GM12892 (cell line): ENCODE results near the gene SALL1. TPM values are rescaled to one million over a fixed set of nuclear protein-coding genes. Genes with fewer than 3 reads are reported as not detected.

Experiments used
- DNase-seq: peaks from one replicate; pipeline ENCODE4 v3.0.0; 2011; ENCODE audit not compliant: insufficient read length
- FAIRE-seq: peaks from 2 replicates; lab custom pipeline; 2011; peaks lifted over from hg19 to GRCh38; lab: Jason Lieb, UNC
- POLR2A ChIP-seq: IDR thresholded peaks from 2 replicates; pipeline ENCODE4 v1.6.1; 2011; ENCODE audit warnings: low read depth, low read length, control low read depth
- POLR2AphosphoS5 ChIP-seq: IDR thresholded peaks from 2 replicates; pipeline ENCODE4 v1.6.1; 2011; ENCODE audit warnings: low read depth, low read length, control low read depth
- TAF1 ChIP-seq: IDR thresholded peaks from 2 replicates; pipeline ENCODE4 v1.6.1; 2011; ENCODE audit warnings: low read depth, mild to moderate bottlenecking, control low read depth, low read length, borderline replicate concordance
- polyA plus RNA-seq: library from polyadenylated mRNA; unstranded; fragments of >200 nt; gene quantifications from one replicate; pipeline ENCODE4 v1.2.1, GENCODE V29; 2012; ENCODE audit warnings: missing spikeins, inconsistent platforms; ENCODE audit not compliant: missing spikeins

SALL1 gene
- not detected for polyA plus RNA-seq

GRCh38 chr16:51150888-51151320 lies at the start of gene SALL1:
Gene SALL1, minus strand, starts transcription at chr16:51151270. Its CDS starts 29 bp downstream, at chr16:51151241.
- no peak for FAIRE-seq
- no peak for DNase-seq
- TF ChIP-seq POLR2AphosphoS5: no peak

GRCh38 chr16:51200793-51201192 lies 49.7 kb upstream of the SALL1 start:
- TF ChIP-seq TAF1 (no peak), POLR2AphosphoS5 (no peak), POLR2A (no peak)
- no peak for FAIRE-seq
- no peak for DNase-seq

GRCh38 chr16:51197953-51198748 lies 47.1 kb upstream of the SALL1 start:
- no peak for DNase-seq
- TF ChIP-seq POLR2AphosphoS5: no peak
- TF ChIP-seq TAF1: no peak
- no peak for TF ChIP-seq POLR2A
- no peak for FAIRE-seq

GRCh38 chr16:51193879-51194278 lies 42.8 kb upstream of the SALL1 start:
- DNase-seq: no peak
- no peak for FAIRE-seq
- TF ChIP-seq TAF1: no peak
- TF ChIP-seq POLR2A: no peak
- no peak for TF ChIP-seq POLR2AphosphoS5

GRCh38 chr16:51184702-51185433 lies 33.8 kb upstream of the SALL1 start:
- no peak for TF ChIP-seq POLR2AphosphoS5
- FAIRE-seq: no peak
- DNase-seq: no peak

GRCh38 chr16:51181503-51181811 lies 30.4 kb upstream of the SALL1 start:
- no peak for FAIRE-seq
- TF ChIP-seq POLR2AphosphoS5 (no peak), TAF1 (no peak), POLR2A (no peak)
- no peak for DNase-seq

- FAIRE-seq (no peak), DNase-seq (no peak)
- TF ChIP-seq TAF1: no peak
- TF ChIP-seq POLR2A: no peak
- no peak for TF ChIP-seq POLR2AphosphoS5
Observed at GRCh38 chr16:51180719-51181502, 29.8 kb upstream of the SALL1 start.

- FAIRE-seq: no peak
- no peak for DNase-seq
- no peak for TF ChIP-seq POLR2AphosphoS5
- TF ChIP-seq POLR2A: no peak
- TF ChIP-seq TAF1: no peak
Observed at GRCh38 chr16:51175081-51175480, 24.0 kb upstream of the SALL1 start.

- no peak for TF ChIP-seq POLR2AphosphoS5
- TF ChIP-seq TAF1: no peak
- TF ChIP-seq POLR2A: no peak
- no peak for FAIRE-seq
- DNase-seq: no peak
Observed at GRCh38 chr16:51172368-51172767, 21.3 kb upstream of the SALL1 start.

- FAIRE-seq (no peak), DNase-seq (no peak)
- TF ChIP-seq POLR2A (no peak), POLR2AphosphoS5 (no peak), TAF1 (no peak)
Observed at GRCh38 chr16:51168755-51169154, 17.7 kb upstream of the SALL1 start.

GRCh38 chr16:51167170-51167895 lies 16.3 kb upstream of the SALL1 start:
- no peak for TF ChIP-seq POLR2A
- no peak for TF ChIP-seq TAF1
- TF ChIP-seq POLR2AphosphoS5: no peak
- no peak for DNase-seq
- FAIRE-seq: no peak
